ENCODE results near the gene TRIM37. TPM values are rescaled to one million over a fixed set of nuclear protein-coding genes. Genes with fewer than 3 reads are reported as not detected.

Gene TRIM37
- total and polyA plus RNA-seq, 8 donors, result 3.9 to 11.6 (median 6.4) TPM

GRCh38 chr17:59046192-59046591 lies 60.5 kb downstream of the TRIM37 start:
- intact Hi-C loops (cut with DNase I), result no loop called here
- no peak for ATAC-seq
- Histone ChIP-seq H3K4me3 (no peak overlapping the region), H3K36me3 (peaks cover 4 to 15% (median 4%) of the 10 kb centered on the region in 3 donors), H3K9me3 (no peaks in the 10 kb centered on the region), H3K27me3 (no peaks in the 10 kb centered on the region), H3K4me1 (no peaks in the 10 kb centered on the region), H3K27ac (no peak overlapping the region)
- TF ChIP-seq CTCF (IDR thresholded peaks at IDR 0.05), result no peak
- WGBS, 2 donors, result 94 to 96% methylated on average over 4 of the region's 4 CpGs
- FAIRE-seq, result no peak
- no peak for DNase-seq

GRCh38 chr17:59038734-59039133 lies 67.9 kb downstream of the TRIM37 start:
- no peaks in the 10 kb centered on the region for H3K27me3 ChIP-seq
- no peak overlapping the region for H3K4me3 ChIP-seq
- intact Hi-C loops (cut with DNase I), result no loop called here
- no peak for FAIRE-seq
- 45 to 55% methylated on average over 5 of the region's 5 CpGs for WGBS, 2 donors
- no peaks in the 10 kb centered on the region for H3K9me3 ChIP-seq
- no peak for TF ChIP-seq CTCF (IDR thresholded peaks at IDR 0.05)
- H3K36me3 ChIP-seq, result peaks cover 0 to 4% (median 3%) of the 10 kb centered on the region in 3 donors
- peak; percentile 47 to 68 (median 60) for ATAC-seq
- no peaks in the 10 kb centered on the region for H3K4me1 ChIP-seq
- DNase-seq, result peak in 2 of 6 donors; percentile 3 to 20
- H3K27ac ChIP-seq, result no peak overlapping the region

GRCh38 chr17:59037960-59038359 lies 68.7 kb downstream of the TRIM37 start:
- no peak for TF ChIP-seq CTCF (IDR thresholded peaks at IDR 0.05)
- H3K27ac ChIP-seq, result no peak overlapping the region
- no peaks in the 10 kb centered on the region for H3K4me1 ChIP-seq
- H3K27me3 ChIP-seq, result no peaks in the 10 kb centered on the region
- no peak for DNase-seq
- no peak for ATAC-seq
- intact Hi-C loops (cut with DNase I), result no loop called here
- no peak overlapping the region for H3K4me3 ChIP-seq
- peaks cover 0 to 4% (median 3%) of the 10 kb centered on the region in 3 donors for H3K36me3 ChIP-seq
- no peak for FAIRE-seq
- no peaks in the 10 kb centered on the region for H3K9me3 ChIP-seq

GRCh38 chr17:59030811-59031210 lies 75.9 kb downstream of the TRIM37 start:
- intact Hi-C loops (cut with DNase I), result no loop called here
- ATAC-seq, result no peak
- H3K36me3 ChIP-seq, result no peaks in the 10 kb centered on the region
- H3K27ac ChIP-seq, result no peak overlapping the region
- H3K4me1 ChIP-seq, result no peaks in the 10 kb centered on the region
- FAIRE-seq, result no peak
- no peaks in the 10 kb centered on the region for H3K27me3 ChIP-seq
- H3K4me3 ChIP-seq, result no peak overlapping the region
- H3K9me3 ChIP-seq, result no peaks in the 10 kb centered on the region
- no peak for DNase-seq
- TF ChIP-seq CTCF (IDR thresholded peaks at IDR 0.05), result no peak
- 98 to 100% methylated on average over 1 of the region's 1 CpG for WGBS, 2 donors

- no peaks in the 10 kb centered on the region for H3K4me1 ChIP-seq
- no peak for FAIRE-seq
Measured at GRCh38 chr17:59028328-59028727, 78.4 kb downstream of the TRIM37 start.

More at GRCh38 chr17:59028328-59028727, 78.4 kb downstream of the TRIM37 start:
- H3K36me3 ChIP-seq, result no peaks in the 10 kb centered on the region
- DNase-seq (no peak), ATAC-seq (no peak)
- H3K27me3 ChIP-seq, result no peaks in the 10 kb centered on the region
- intact Hi-C loops (cut with DNase I), result no loop called here
- no peak for TF ChIP-seq CTCF (IDR thresholded peaks at IDR 0.05)
- no peak overlapping the region for H3K4me3 ChIP-seq
- H3K9me3 ChIP-seq, result no peaks in the 10 kb centered on the region
- H3K27ac ChIP-seq, result no peak overlapping the region
- 89 to 93% methylated on average over 6 of the region's 6 CpGs for WGBS, 2 donors
